CD4-positive, alpha-beta T cell treated with Interleukin-21 for 1 hour (primary cell): ENCODE measurements around the gene SERGEF.
A peak's percentile ranks its signal among the peaks of the same experiment; 100 is the strongest.

Experiments used
- DNase-seq: peaks from one replicate; pipeline ENCODE4 v3.0.0-alpha.2; 2020

Gene SERGEF

GRCh38 chr11:18012906-18013781 is at the start of gene SERGEF:
Gene SERGEF, minus strand, starts transcription at chr11:18013047. Its CDS starts 37 bp downstream, at chr11:18013010.
- DNase-seq: peak; percentile 95

- no peak for DNase-seq
Observed at GRCh38 chr11:18061351-18061750, 48.5 kb upstream of the SERGEF start.

GRCh38 chr11:18056561-18057181 is 43.8 kb upstream of the SERGEF start:
- DNase-seq: no peak

- no peak for DNase-seq
Observed at GRCh38 chr11:18054511-18055103, 41.8 kb upstream of the SERGEF start.

- no peak for DNase-seq
Observed at GRCh38 chr11:18050848-18051247, 38.0 kb upstream of the SERGEF start.

- DNase-seq: no peak
Observed at GRCh38 chr11:18046116-18046777, 33.4 kb upstream of the SERGEF start, which contains the start of gene TPH1. Gene TPH1, minus strand, starts transcription at chr11:18046269. Its CDS starts 5,507 bp downstream, at chr11:18040762.

- DNase-seq: no peak
Observed at GRCh38 chr11:18036456-18036855, 23.6 kb upstream of the SERGEF start.

- DNase-seq: no peak
Observed at GRCh38 chr11:18027475-18027874, 14.6 kb upstream of the SERGEF start.

- DNase-seq: no peak
Observed at GRCh38 chr11:18022419-18022818, 9.6 kb upstream of the SERGEF start.

- no peak for DNase-seq
Observed at GRCh38 chr11:18019650-18020049, 6.8 kb upstream of the SERGEF start.

GRCh38 chr11:18016789-18017188 is 3.9 kb upstream of the SERGEF start:
- DNase-seq: no peak

- DNase-seq: no peak
Observed at GRCh38 chr11:18014876-18015275, 2.0 kb upstream of the SERGEF start.

- DNase-seq: no peak
Observed at GRCh38 chr11:18013790-18014507, 1.1 kb upstream of the SERGEF start.

- peak; percentile 27 for DNase-seq
Observed at GRCh38 chr11:18012122-18012905, 533 bp downstream of the SERGEF start.

GRCh38 chr11:18011633-18012032 is 1.2 kb downstream of the SERGEF start:
- no peak for DNase-seq

- peak; percentile 27 for DNase-seq
Observed at GRCh38 chr11:18010977-18011586, 1.8 kb downstream of the SERGEF start.

- DNase-seq: peak; percentile 41
Observed at GRCh38 chr11:18010121-18010670, 2.7 kb downstream of the SERGEF start.

GRCh38 chr11:18005376-18006129 is 7.3 kb downstream of the SERGEF start:
- DNase-seq: no peak

- DNase-seq: no peak
Observed at GRCh38 chr11:18001191-18001590, 11.7 kb downstream of the SERGEF start.

- DNase-seq: no peak
Observed at GRCh38 chr11:18000760-18001159, 12.1 kb downstream of the SERGEF start.
